PC-3 (cell line): ENCODE measurements around the gene DENND4C. TPM values are rescaled to one million over a fixed set of nuclear protein-coding genes. Genes with fewer than 3 reads are reported as not detected.

Experiments
- total RNA-seq: library from RNA; depleted of rRNA; stranded (reverse); fragments of >200 nt; gene quantifications from 2 replicates; pipeline ENCODE4 v1.2.3, GENCODE V29; 2014; rRNA removed

DENND4C gene
- total RNA-seq, 1 experiment from 2014 or later = 20.9 TPM

Other genes starting within 250 kb of the DENND4C start
- not detected in 2 replicates for gene SAXO1, start 197.5 kb upstream of the DENND4C start, total RNA-seq
- 13.0 and 16.8 TPM in 2 replicates for gene RRAGA, start 181.3 kb upstream of the DENND4C start, total RNA-seq
- 12.3 and 14.4 TPM in 2 replicates for gene HAUS6, start 127.8 kb upstream of the DENND4C start, total RNA-seq
- 27.8 and 30.2 TPM in 2 replicates for gene PLIN2, start 103.2 kb upstream of the DENND4C start, total RNA-seq
- gene RPS6, start 149.5 kb downstream of the DENND4C start, total RNA-seq = 908 and 1,159 TPM in 2 replicates
- gene ACER2, start 178.3 kb downstream of the DENND4C start, total RNA-seq = 2.4 and 4.4 TPM in 2 replicates